HG03571 (cell line): Measurements from ENCODE around the gene CAPN5.

Experiments
- ATAC-seq: cut with Tn5 transposase; IDR thresholded peaks from one replicate; pipeline ENCODE4 v1.9.1; 2021; ENCODE audit not compliant: unreplicated experiment

The CAPN5 gene

DNA sequence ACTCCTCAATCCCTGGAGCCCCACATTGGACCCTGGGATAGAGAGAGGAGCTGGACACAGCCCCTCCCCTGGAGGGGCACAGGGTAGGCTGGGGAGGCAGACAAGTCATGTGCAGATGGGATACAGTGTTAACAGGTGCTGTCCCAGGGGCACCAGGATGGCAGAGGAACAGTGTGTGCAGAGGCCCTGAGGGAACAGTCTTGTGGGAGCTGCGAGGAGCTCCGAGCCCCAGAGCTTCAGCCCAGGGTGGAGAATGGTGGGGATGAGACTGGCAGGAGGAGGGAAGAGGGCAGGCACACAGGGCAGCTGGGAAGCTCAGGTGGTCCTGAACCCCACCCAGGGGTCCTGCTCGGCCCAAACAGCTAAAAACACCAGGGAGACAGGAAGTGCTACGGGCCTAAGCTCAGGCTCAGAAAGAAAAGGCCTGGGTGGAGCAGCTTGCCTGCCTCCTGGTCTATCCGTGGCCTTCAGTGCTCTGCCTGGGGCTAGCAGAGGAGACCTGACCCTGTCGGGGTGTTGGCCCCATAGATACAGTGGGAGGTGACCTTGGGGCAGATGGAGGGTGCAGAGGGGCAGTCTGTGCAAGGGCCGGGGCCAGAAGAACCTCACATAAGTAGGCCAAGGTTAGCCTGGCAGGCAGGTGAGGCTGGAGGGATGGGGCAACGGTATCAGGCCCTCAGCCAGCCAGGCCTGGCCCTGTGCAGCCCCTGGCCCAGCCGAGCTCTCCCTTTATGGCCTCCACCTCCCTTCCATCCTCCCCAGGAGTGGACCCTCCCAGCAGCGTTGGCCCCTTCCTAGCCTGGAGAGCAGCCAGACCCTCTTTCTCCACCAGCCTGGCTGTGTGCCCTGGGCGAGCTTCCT, 15.4 kb downstream of the CAPN5 start:
- no peak for ATAC-seq

DNA sequence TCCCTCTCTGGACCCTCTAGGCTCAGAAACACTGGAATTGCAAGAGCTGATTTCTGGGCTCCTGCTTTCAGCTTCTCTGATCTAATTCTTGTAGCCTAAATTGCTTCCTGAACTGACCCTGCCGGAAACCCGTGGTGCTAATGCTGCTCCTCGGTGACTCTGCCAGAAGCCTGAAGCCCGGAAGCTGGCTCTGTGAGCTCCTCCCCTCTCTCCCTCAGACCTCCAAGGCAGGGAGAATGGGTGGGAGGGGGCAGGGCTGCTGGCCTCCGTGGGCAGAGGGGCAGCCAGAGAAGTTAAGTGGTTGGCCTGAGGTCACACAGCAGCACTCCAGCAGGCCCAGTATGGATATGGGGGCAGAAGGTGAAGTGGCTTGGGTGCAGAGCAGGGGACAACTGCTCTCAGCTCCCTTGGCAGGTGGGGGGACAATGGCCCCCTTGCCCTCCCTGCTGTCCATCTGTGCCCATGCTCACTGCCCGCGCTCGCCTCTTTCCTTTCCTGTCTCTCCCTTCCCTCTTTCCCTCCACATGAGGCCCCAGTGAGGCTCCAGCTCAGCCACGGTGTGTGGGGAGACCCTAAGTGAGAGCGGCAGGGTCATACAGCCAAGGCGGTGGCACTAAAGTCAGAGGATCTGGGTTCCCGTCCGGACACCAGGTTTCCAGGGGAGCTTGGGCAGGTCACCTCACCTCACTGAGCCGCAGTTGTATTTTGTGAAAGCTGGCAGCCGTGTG, 16.2 kb downstream of the CAPN5 start:
- no peak for ATAC-seq

DNA sequence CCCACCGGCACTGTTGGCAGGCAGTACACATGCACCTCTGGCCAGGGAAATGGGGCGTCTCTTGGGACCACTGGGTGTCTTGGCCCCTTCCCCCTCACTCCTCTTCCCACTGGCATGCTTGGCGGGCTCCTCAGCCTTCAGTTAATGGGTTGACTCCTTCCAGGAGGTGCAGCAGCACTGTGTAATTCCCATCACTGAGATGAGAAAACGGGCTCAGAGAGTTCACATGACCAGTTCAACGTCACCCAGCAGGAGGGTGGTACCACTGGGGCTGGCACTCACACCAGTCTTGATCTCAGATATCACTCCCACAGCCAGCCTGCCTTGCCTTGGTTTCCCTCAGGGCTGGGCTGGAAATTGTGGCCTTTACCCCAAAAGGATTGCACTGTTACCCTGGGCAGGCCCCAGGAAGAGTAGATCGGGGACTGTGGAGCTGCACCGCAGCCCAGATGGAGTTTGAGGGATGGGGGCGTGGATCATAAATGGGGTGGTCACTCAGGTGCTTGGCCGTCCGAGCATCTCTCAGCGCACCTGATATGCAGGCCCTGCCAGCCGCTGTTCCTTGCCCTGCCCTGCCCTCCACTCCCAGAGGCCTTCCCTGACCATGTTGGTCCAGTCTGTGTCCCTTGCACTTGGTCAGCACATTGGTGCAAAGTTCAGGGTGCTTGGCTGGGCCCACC, 16.9 kb downstream of the CAPN5 start:
- no peak for ATAC-seq

DNA sequence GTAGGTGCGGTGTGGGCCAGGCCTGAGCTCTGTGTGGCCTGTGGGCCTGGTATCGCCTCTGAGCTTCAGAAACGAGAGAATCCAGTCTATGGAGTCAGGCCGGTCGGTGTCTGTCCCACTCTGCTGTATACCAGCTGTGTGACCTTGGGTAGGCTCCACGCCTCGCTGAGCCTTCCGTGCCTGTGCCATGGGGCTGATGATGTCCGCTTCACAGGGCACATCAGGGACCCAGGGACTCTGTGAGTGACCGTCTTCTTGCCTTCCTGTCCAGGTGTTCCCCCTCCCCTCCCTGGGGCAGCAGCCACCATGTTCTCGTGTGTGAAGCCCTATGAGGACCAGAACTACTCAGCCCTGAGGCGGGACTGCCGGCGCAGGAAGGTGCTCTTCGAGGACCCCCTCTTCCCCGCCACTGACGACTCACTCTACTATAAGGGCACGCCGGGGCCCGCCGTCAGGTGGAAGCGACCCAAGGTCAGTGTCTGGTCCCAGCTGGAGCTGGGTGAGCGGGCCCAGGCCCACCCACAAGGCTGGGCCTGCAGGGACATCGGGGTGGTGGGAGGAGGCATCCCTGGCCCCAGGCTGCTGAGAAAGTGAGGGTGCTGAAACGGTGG, 17.9 kb downstream of the CAPN5 start:
- ATAC-seq: no peak

DNA sequence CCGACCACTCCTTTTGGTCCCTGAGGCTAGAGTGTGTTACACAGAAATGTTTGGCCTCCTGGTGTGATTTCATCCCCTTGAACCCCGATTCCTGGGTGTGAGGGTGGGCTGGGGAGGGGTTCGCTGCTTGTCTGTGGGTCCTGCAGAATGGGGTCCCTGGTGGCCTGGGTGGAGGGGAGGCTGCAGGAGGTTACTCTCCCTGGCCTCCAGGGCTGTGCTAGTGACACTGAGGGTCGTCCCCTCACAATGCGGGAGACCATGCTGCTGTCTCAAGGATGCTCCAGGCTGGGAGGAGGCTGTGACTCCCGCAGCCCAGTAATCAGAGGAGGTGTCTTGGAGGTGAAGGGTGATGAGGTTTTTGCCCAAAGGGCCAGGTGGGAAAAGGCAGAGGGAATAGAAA, 18.9 kb downstream of the CAPN5 start:
- ATAC-seq: no peak

DNA sequence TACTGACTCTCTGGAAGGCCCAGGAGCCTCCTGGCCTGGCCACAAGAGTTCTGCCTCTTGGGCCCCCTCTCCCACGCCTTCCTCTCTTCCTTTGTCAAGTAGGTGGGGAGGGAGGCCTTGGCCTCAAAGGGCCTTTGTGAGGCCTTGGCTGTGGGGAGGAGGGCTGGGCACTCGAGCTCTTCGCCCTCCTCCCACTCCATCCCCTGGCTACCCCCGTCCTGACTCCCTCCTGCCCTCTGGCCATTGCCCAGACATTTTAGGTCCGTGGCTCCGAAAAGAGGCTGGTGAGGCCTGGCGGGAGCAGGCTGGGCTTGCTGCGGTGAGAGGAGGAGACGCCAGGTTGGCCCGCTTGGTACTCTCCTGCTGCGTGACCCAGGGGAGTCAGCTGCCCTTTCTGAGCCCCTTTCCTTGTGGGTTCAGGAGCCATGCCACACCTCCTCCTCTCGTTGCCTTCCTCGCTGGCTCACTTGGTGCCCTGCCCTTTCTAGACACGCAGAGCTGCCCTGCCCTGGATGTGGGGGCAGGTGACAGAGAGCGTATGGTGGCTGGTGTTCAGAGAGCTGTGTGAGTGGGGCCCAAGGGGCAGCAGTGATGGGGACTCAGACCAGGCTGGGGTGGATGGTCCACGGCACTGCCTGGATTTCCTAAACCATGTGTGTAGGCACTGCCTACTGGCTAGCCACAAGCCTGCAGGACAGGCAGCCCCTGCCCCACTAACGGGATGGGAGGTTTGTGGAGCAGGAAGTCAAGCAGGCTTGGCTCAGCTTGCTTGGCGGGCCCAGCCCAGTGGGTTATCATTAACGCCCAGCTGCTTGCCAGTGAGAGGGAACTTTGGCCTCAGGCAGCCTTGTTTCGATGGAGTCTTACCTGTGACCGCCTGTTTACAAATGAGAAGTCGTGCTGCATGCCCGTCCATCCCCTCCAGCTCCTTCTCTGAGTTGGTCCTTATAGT, 20.0 kb downstream of the CAPN5 start:
- ATAC-seq: no peak

DNA sequence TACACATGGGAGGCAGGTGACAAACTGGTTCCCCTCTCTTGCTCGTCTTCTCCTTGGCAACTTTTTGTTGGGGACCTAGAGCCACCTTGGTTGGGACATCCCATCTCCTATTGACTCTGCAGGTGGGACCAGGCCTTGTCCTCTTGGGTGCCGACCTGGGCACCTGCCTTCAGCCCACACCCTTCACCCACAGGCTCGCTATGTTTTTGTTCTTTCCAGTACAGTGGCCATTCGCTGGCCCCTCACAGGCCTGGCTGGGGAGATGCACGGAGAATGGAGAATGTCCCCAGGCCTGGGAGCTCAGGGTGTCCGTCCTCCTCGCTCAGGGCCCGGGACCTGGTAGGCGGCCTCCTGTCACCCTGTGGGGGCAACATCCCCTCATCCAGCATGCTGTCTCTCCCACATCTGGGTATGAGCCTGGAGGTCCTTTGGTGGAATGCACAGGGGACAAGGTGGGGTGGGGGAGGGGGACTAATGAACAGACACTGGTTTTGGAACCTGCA, 21.0 kb downstream of the CAPN5 start:
- ATAC-seq: no peak

DNA sequence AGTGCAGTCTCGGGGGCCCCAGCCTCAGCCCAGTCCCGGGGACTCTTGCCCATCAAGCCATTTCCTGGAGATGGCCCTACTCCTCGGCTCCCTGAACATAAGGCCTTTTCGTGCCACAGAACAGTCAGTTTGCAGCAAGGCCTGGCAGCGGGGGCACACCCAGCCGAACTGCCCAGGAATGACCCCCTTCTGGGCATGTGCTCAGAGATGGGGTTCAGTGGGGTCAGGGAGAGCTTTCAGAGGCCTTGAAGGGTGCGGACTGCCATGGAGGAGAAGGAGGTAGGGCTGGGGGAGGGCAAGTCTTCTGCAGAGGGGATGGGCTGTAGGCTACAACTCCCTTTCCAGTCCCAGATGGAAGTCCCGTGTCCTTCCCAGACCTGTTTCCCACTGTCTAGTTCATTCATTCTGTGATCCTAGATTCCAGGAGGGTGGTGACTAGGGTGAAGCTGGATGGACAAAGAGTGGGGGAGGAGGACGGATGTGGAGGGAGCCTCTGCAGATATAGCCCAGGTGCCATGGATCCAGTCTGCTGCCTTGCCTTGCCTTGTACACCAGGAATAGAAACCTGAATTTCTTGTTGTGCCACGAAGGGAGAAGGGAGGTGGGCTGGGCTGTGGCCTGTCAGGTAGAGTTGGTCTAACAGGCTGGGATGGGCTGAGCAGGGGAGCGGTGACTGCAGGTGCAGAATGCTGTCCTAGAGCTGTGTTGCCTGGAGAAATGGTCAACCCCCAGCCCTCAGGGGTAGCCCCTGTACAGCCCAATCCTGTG, 21.6 kb downstream of the CAPN5 start:
- ATAC-seq: no peak

DNA sequence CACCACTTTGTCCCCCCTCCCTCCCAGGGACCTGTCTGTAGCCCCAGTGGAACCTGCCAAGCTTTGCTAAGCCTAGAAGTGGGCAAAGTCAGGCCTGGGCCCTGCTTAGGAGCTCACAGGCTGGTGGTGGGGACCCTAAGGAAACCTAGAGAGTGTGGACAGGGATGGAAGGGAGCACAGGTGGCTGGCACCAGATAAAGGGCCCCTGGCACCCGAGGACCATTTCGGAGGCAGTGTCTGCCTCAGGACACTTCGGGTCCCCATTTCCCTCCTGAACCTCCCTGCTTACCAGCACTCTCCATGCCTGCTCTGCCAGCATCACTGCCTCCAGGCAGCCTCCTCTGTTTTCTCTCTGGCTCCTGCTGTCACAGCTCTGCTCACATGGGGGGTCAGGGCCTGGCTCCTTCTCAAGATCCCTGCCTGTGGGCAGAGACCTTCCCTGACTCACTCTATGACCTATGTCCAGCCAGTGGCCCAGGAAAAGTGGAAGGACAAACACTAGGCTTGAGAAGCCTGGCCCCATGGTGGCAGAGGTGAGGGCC, 22.3 kb downstream of the CAPN5 start:
- ATAC-seq: no peak

DNA sequence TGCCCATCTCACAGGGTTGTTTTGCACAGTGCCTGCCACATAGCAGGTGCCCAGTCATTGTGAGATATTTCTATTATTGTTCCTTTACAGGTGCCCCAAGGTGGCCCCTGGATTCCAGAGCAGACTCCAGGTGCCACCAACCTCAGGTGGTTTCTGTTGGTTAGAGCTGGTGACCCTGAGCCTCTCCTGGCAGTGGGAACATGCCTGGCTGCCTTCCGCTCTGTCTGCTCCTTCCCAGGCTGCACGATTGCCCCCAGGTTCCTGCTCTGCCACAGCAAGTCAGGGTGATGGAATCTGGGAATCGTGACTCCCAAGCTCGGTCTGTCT, 23.2 kb downstream of the CAPN5 start:
- no peak for ATAC-seq

DNA sequence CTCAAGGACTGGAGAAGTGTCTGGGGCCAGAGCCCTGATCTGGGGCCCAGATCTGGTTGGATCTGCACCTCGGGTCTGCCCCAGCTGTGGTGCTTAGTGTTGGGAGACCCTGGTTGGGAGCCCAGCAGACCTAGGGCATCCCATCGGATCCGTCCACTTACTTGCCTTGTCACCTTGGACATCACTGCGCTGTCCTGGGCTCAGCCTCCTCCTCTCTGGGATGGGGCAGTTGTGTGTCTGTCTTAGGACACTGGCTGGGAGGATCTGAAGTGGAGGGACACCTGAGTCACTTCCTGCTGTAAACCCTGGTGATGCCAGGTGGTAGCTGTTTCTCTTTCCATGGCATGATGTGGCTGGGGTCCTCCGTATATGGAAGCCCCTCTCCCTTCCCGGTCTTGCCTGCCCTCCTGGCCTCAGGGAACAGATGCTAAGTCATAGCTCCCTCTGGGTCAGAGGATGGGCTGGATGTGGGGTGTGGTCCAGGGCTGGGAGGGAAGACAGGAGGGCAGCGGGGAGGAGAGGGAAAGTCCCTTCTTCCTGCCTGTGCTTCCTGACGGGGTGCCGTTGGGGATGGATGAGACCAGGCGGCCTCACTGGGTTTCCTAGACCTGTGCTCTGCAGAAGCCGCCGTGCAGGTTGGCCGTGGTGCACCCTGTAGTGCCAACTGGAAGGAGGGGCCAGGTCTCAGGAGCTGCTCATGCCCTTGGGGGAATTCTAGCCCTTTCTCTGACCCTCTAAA, 23.8 kb downstream of the CAPN5 start:
- no peak for ATAC-seq

DNA sequence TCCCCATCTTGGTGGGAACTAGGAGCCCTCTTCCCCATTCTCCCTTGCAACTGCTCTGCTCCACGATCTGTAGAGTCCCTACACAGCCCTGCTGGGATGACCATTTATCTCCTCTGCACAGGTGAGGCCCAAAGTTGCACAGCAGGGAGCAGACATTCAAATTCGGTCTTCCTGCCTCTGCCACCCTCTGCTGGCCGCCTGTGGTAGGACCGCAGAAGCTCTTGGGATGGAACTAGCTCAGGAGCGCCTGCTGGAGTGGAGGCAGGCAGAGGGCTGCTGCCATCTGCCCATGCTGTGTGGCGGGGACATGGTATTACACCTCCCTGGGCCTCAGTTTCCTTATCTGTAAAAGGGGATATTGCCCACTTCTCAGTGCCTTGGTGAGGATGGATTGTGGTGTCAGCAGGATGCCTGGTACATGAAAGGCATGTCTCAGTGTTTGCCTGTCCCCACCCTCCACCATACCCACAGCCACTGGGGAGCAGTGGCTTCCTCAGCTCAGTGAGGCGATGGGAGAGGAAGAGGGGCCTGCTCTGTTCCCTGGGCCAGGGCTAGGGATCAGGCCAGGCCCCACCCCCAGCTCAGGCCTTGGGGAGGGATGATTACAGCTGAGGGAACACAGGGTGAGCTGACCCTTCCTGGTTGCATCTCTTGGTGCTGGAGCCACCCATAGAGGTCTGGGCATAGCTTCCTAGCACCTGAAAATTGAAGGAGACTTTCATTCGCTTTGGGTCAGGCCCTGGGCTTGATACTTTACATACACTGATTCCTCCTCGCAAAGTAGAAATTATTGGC, 24.6 kb downstream of the CAPN5 start:
- peak; percentile 84 for ATAC-seq

DNA sequence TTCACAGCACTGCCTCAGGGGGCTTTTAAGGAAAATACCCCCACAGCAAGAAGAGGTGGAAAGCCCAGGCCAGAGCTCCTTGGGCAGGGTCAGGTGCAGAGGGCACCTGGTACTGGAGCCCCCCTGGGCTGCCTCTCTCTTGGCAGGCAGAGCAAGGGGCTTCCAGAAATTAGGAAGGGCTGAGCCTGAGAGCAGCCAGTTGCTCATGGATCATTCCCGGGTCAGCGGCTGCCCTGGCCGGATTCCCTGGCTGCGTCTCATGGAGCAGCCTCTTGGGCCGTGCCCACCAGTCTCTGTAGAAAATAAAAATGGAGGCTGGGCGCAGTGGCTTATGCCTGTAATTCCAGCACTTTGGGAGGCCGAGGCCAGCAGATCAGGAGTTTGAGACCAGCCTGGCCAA, 25.6 kb downstream of the CAPN5 start:
- ATAC-seq: no peak

DNA sequence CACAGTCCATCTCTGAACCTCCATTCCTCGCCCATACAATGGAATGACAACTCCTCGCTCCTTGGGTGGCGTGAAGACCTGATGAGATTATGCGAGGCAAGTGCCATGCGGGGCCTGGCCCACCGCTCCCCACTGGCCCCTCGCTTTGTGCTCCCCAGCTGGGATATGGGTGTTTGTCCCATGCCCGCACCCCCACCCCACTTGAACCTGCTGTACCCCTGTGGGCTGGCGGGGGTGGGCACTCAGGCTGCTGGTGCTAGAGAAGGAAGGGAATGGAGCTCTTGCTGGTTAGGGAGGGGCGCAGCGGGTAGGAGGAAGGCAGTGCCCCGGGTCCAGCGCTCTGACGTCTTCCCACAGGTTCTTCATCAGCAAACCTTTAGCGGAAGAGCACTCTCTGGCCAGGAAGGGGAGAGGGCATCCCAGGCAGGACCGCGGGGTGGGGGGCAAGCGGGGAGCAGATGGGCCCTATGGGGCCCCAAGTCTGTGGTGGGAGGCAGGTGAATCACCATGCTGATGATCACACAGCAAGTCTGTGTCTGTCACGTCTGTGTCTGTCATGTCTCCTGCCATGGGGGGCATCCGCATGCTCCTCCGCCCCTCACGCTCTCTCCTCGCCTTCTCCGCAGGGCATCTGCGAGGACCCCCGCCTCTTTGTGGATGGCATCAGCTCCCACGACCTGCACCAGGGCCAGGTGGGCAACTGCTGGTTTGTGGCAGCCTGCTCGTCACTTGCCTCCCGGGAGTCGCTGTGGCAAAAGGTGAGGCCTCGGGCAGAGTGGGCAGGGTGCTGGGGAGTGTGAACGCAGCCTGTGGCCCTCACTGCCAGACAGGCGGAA, 26.5 kb downstream of the CAPN5 start:
- no peak for ATAC-seq

DNA sequence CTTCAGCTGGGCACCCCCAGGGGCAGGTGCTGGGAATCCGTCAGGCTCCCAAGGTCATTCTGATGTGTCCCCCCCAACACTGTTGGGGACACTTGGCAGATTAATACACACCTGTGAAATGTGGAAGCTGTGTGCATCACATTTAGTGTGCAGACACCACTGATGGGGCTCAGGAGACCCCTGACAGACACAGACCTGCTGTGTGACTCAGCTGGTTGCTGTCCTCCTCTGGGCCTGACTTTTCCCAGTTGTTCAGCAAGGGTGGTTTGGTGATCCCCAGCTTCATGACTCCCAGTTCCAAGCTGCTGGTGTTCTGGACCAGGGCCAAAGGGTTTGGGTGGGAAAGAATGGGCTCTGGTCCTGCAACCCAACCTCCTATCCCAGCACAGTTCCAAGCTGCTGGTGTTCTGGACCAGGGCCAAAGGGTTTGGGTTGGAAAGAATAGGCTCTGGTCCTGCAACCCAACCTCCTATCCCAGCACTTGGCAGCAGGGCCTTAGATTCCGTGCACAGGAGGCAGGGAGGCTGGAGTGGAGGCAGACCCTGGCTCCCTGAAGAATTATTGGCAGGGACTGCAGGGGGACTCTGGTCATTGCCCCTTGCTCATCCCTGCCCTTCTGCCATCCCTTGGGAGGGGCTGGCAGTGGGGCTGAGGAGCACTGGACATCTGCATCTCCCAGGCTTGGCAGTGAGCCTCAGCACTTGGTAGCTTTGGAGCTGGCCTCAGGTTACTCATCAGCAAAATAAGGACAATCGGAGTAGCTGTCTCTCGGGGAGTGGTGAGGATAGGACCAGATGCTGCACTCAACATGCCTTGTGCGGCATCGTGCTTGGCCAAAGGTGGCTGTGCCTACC, 27.4 kb downstream of the CAPN5 start:
- ATAC-seq: no peak

DNA sequence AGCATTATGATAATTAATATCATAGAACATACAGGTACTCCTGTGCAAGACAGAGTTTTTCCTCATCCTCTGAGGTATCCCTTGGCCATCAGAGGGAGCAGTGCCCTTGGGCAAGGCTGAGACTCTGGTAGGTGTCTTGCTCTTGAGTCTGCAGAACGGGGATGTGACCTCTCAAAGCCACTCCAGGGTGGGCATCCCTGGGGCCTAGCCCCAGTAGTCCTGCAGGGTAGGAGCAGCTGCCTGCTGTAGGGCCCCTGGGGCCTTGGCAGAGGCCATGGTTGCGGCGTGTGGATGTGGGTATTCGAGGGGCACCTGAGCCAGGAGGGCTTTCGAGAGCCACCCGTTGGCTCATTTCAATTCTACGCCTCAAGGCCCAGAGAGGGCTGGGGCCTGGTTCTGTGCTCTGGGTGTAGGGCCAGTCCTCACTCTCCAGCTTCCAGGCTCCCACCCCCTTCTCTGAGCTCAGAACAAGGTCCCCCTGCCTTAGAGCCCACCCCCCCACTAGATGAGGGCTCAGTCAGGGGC, 28.1 kb downstream of the CAPN5 start:
- no peak for ATAC-seq
